Stomach smooth muscle (tissue), 2 donors: Measurements from ENCODE around the gene PPP2R5C.
A peak's percentile ranks its signal among the peaks of the same experiment; 100 is the strongest.
"Not testable (repeated sequence)": the region's sequence is repeated elsewhere in the genome, so short reads cannot be mapped to it uniquely, and the experiment has no call there.

ENCODE experiments used
- H3K27ac ChIP-seq: one replicate; pipeline ENCODE4 v1.7.0; 2013; ENCODE audit warnings: mild to moderate bottlenecking, low read length, inconsistent platforms
- H3K27me3 ChIP-seq, 2 donors: one replicate each; pipeline ENCODE4 v1.7.0; 2013; ENCODE audit warnings: low read length in 2 of 2; ENCODE audit not compliant: insufficient read depth in 2 of 2, control insufficient read depth in 1 of 2
- H3K36me3 ChIP-seq, 2 donors: one replicate each; pipeline ENCODE4 v1.7.0; 2013; ENCODE audit warnings: low read length in 2 of 2; ENCODE audit not compliant: control insufficient read depth in 2 of 2, insufficient read depth in 2 of 2
- H3K4me1 ChIP-seq: one replicate; pipeline ENCODE4 v1.7.0; 2013; ENCODE audit warnings: low read length; ENCODE audit not compliant: control insufficient read depth, insufficient read depth
- H3K4me3 ChIP-seq, 2 donors: one replicate each; pipeline ENCODE4 v1.7.0; 2013; ENCODE audit warnings: low read length in 2 of 2
- H3K9ac ChIP-seq, 2 donors: one replicate each; pipeline ENCODE4 v1.7.0; 2013; ENCODE audit warnings: low read length in 2 of 2, mild to moderate bottlenecking in 1 of 2
- H3K9me3 ChIP-seq, 2 donors: one replicate each; pipeline ENCODE4 v1.7.0; 2013; ENCODE audit warnings: low read length in 2 of 2; ENCODE audit not compliant: control insufficient read depth in 2 of 2
- donor health status: healthy.
- donor health status: Pancreatic carcinoma.

Gene PPP2R5C

DNA sequence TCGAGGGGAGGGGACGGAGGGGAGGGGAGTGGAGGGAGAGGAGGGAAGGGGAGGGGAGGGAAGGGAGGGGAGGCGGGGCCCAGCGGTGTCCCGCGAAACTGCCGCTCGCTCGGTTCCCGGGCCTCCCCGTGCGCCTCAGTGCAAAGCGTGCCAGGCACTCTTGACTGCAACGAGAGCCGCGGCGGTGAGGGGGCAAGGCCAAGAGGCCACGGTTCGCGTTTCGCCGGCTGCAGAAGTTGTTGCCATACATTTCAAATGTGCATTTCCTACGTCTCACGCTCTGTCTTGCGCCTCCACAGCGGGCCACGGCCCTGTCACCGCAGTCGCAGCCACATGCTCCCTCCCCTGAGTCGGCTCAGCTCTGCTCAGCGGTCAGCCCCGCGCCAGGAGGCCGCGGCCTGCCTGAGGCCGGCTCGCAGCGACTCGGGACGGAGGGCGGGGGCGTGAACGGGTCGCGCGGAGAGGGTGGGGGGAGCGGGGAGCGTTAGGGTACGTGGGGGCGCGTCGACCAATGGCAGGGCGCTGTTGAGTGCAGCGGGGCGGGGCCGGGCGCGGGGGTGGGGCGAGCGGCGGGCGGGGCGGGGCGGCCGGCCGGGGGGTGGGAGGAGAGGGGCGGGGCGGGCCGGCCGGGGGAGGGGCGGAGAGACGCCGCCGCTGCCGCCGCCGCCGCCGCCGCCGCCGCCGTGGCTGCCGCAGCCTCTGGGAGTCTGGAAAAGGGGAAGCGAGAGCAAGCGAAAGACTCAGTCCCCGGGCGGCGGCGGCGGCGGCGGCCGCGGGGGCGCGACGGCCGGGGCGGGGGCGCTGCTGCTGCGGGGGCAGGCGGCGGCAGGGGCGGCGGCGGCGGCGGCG, at the start of gene PPP2R5C:
Gene PPP2R5C (plus strand): TSS at position 678 of the 849 bp plus-strand sequence. CDS start 185 bp downstream, outside the sequence.
- no peaks in the 10 kb centered on the region for H3K27me3 ChIP-seq
- H3K9me3 ChIP-seq, result no peaks in the 10 kb centered on the region
- H3K4me3 ChIP-seq, result peak within 1 kb of the TSS; percentile 96 to 98
- H3K27ac ChIP-seq, result peak within 1 kb of the TSS; percentile 70
- H3K36me3 ChIP-seq, result peaks cover 0 to 7% of the 10 kb centered on the region in 2 donors
- peaks cover 13% of the 10 kb centered on the region for H3K4me1 ChIP-seq
- peak within 1 kb of the TSS; percentile 62 to 69 for H3K9ac ChIP-seq

DNA sequence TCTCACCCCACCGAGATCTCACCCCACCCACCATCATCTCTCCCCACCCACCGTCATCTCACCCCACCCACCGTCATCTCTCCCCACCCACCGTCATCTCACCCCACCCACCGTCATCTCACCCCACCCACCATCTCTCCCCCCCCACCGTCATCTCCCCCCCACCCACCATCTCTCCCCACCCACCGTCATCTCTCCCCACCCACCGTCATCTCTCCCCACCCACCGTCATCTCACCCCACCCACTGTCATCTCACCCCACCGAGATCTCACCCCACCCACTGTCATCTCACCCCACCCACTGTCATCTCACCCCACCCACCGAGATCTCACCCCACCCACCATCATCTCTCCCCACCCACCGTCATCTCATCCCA, 49.7 kb upstream of the PPP2R5C start:
- H3K27me3 ChIP-seq, H3K4me3 ChIP-seq, H3K9me3 ChIP-seq, H3K36me3 ChIP-seq, H3K4me1 ChIP-seq, H3K9ac ChIP-seq, H3K27ac ChIP-seq: not testable (repeated sequence)

DNA sequence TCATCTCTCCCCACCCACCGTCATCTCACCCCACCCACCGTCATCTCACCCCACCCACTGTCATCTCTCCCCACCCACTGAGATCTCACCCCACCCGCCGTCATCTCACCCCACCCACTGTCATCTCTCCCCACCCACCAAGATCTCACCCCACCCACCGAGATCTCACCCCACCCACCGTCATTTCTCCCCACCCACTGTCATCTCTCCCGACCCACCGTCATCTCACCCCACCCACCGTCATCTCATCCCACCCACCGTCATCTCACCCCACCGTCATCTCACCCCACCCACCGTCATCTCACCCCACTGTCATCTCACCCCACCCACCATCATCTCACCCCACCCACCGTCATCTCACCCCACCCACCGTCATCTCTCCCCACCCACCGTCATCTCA, 49.2 kb upstream of the PPP2R5C start:
- not testable (repeated sequence) for H3K4me3 ChIP-seq, H3K27me3 ChIP-seq, H3K27ac ChIP-seq, H3K4me1 ChIP-seq, H3K9ac ChIP-seq, H3K36me3 ChIP-seq, H3K9me3 ChIP-seq

DNA sequence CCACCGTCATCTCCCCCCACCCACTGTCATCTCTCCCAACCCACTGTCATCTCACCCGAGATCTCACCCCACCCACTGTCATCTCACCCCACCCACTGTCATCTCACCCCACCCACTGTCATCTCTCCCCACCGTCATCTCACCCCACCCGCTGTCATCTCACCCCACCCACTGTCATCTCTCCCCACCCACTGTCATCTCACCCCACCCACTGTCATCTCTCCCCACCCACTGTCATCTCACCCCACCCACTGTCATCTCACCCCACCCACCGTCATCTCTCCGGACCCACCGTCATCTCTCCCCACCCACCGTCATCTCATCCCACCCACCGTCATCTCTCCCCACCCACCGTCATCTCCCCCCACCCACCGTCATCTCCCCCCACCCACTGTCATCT, 48.4 kb upstream of the PPP2R5C start:
- H3K9me3 ChIP-seq, H3K9ac ChIP-seq, H3K27me3 ChIP-seq, H3K27ac ChIP-seq, H3K36me3 ChIP-seq, H3K4me3 ChIP-seq, H3K4me1 ChIP-seq: not testable (repeated sequence)

DNA sequence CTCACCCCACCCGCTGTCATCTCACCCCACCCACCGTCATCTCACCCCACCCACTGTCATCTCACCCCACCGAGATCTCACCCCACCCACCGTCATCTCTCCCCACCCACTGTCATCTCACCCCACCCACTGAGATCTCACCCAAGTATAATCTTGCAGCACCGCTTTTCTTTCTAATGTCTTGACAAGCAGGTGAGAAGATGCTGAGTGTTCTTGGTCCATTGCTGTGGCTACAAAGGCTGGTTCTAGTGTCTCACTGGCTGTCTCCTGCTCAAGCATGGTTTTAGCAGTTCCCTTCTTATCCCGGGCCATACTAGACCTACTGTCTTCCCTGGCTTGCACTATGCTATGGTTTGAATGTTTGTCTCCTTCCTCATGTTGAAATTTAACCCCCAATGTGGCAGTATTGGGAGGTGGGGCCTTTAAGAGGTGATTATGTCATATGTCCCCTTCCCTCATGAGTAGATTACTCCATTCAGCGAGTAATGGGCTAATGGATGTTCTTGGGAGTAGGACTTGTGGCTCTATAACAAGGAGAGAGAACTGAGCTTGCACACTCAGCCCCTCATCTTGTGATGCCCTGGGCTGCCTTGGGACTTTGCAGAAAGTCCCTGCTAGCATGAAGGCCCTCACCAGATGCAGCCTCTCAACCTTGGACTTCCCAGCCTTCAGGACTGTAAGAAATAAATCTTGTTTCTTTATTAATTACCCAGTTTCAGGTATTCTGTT, 47.7 kb upstream of the PPP2R5C start:
- H3K27ac ChIP-seq, result no peak overlapping the region
- no peaks in the 10 kb centered on the region for H3K27me3 ChIP-seq
- H3K4me3 ChIP-seq, result no peak overlapping the region
- no peaks in the 10 kb centered on the region for H3K36me3 ChIP-seq
- H3K9ac ChIP-seq, result no peak overlapping the region
- H3K4me1 ChIP-seq, result no peaks in the 10 kb centered on the region
- peaks cover 3 to 8% of the 10 kb centered on the region in 2 donors for H3K9me3 ChIP-seq

DNA sequence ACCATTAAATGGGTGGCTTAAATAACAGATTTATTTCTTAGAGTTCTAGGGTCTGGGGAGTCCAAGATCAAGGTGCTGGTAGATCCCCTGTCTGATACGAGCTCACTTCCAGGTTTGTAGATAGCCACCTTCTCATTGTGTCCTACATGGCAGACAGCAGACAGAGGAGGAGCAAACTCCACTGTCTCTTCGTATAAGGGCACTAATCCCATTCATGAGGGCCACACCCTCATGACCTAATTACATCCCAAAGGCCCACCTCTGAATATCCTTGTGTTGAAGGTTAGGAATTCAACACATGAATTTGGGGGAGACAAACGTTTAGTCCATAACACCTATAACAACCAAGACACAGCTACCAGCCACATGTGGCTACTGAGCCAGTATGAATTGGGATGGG, 47.1 kb upstream of the PPP2R5C start:
- no peak overlapping the region for H3K27ac ChIP-seq
- no peaks in the 10 kb centered on the region for H3K4me1 ChIP-seq
- no peaks in the 10 kb centered on the region for H3K36me3 ChIP-seq
- no peaks in the 10 kb centered on the region for H3K27me3 ChIP-seq
- H3K9ac ChIP-seq, result no peak overlapping the region
- peaks cover 3 to 8% of the 10 kb centered on the region in 2 donors for H3K9me3 ChIP-seq
- no peak overlapping the region for H3K4me3 ChIP-seq

DNA sequence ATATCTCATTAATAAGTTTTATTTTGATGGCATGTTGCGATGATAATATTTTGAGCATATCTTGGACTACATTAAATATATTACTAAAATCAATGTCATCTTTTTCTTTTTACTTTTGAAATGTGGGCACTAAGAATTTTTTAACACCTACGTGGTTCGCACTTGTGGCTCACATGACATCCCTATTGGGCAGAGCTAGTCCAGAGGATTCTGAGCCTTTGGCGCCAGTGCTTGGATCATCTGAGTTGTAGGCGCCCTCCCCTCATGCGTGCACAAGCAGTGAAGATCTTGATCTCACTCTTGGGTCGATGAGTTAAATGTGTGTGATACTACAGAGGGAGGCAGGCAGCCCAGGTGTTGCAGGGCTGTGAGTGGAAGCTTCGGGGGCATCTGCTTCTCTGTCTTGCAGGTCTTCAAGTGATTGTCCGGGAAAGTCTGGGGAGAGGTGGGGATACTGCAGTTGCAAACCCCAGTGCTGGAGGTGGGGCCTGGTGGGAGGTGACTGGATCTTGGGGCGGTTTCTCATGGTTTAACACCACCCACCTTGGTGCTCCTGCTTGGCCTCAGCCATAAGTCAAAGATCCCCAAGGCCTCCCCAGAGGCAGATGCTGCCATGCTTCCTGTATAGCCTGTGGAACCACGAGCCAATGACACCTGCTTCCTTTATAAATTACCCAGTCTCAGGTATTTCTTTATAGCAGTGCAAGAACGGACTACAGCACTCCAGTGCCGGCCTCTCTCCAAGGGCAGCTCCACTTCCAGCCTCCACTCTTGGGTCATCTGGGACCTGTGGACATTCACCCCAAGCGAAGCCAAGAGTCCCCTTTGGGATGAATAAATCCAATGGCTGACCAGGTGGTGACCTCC, 46.1 kb upstream of the PPP2R5C start:
- H3K36me3 ChIP-seq, result no peaks in the 10 kb centered on the region
- no peaks in the 10 kb centered on the region for H3K4me1 ChIP-seq
- no peaks in the 10 kb centered on the region for H3K27me3 ChIP-seq
- H3K27ac ChIP-seq, result no peak overlapping the region
- no peak overlapping the region for H3K4me3 ChIP-seq
- H3K9me3 ChIP-seq, result peaks cover 3 to 8% of the 10 kb centered on the region in 2 donors
- no peak overlapping the region for H3K9ac ChIP-seq

DNA sequence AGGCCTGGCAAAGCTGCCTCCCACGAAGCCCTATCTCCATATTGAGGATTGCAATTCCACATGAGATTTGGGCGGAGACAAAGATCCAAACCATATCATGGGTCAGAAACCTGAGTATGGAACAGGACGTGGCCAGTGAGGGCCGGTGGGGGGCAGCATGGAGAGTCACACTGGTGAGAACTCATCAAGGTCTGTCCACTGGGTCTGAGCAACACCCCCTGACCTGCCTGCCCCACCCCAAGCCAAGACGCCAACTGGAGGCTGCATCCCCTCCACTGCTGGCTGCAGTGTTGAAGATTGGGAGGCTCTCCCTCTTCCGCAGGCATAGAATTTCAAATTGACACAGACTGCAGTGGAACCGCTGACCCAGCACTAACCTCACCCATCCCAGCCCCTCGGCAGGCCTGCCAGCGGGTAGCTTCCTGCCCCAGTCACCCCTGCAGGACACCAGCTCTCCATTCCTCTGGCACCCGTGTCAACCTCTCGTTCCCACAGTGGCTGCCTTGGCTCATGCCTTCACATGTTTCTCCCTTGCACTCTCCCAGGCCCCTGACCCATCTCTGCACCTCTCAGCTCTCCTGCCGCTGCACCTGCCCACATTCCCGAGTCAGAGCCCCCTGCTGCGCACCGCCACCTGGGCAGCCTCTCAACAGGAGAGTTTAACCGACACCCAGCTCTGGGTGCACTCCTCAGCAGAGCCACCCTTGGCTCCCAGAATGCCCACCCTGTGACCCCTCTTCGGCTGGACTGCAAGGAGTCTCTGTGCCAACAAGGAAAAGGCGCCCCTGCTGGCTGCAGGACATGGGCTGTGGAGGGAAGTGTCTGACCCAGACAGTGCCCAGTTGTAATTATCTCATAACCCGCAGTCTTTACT, 45.2 kb upstream of the PPP2R5C start:
- Histone ChIP-seq H3K9me3 (peaks cover 3 to 8% of the 10 kb centered on the region in 2 donors), H3K27me3 (no peaks in the 10 kb centered on the region), H3K36me3 (no peaks in the 10 kb centered on the region), H3K4me1 (no peaks in the 10 kb centered on the region), H3K9ac (no peak overlapping the region), H3K4me3 (no peak overlapping the region), H3K27ac (no peak overlapping the region)

DNA sequence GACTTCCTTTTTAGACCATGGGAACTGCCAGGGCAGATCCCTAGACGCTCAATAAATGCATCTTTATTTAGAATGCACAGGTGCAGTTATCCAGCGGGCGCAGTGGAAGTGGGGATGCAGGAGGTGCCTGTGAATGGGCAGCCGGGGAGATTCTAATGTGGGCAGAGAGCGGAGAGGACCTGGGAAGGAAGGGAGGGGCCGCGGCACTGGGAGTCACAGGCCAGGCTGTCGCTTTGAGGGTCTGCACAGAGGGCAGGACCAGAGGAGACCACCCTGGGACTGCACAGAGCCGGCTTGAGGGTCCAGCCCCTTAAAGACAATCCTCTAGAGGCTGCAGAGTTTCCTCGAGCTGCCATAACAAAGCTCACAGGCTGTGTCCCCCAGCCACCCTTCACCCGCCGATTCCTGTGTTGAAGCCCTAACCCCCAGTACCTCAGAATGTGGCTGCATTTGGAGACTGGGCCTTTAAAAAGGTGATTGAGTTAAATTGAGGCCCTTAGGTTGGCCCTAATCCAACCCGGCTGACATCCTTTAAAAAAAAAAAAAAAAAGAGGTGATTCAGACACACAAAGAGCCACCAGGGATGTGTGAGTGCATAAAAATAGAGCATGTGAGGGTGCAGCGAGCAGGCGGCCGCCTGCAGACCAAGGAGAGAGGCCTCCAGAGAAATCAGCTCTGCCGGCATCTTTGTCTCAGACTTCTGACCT, 44.4 kb upstream of the PPP2R5C start:
- H3K27ac ChIP-seq, result no peak overlapping the region
- H3K36me3 ChIP-seq, result no peaks in the 10 kb centered on the region
- H3K4me1 ChIP-seq, result no peaks in the 10 kb centered on the region
- H3K9ac ChIP-seq, result no peak overlapping the region
- no peaks in the 10 kb centered on the region for H3K27me3 ChIP-seq
- peaks cover 3 to 8% of the 10 kb centered on the region in 2 donors for H3K9me3 ChIP-seq
- no peak overlapping the region for H3K4me3 ChIP-seq
